HG03135 (cell line): ENCODE data around the gene SIK3.
"Not testable (repeated sequence)": the region's sequence is repeated elsewhere in the genome, so short reads cannot be mapped to it uniquely, and the experiment has no call there.

Source experiments
- ATAC-seq: cut with Tn5 transposase; IDR thresholded peaks from one replicate; pipeline ENCODE4 v1.9.1; 2021; ENCODE audit warnings: mild to moderate bottlenecking, moderate library complexity; ENCODE audit not compliant: unreplicated experiment

SIK3 gene

GRCh38 chr11:116847612-116848011, 250.6 kb downstream of the SIK3 start:
- no peak for ATAC-seq

- no peak for ATAC-seq
These were observed 253.5 kb downstream of the SIK3 start for GRCh38 chr11:116844722-116845121.

DNA sequence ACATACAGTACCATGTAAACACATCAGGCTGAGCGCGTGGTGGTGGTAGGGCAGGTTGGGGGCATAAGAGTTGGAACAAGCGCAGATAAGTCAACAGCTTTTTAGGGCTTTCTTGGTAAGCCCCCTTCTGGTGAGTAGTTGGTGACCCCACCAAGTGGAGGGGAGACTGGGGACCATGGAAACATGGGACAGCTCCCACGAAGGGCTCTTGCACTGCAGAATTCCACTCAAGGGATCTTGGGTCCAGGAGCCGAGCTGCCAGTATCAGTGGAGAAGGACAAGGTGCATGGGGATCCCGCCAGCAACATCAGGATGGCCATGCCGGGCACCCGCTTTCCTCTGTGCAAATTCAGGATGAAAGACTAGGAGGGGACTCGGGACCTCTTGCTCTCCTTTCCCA, 254.6 kb downstream of the SIK3 start:
- ATAC-seq = no peak

GRCh38 chr11:116842909-116843308, 255.3 kb downstream of the SIK3 start:
- no peak for ATAC-seq

- ATAC-seq = no peak
These were observed 256.1 kb downstream of the SIK3 start for GRCh38 chr11:116842117-116842516.

DNA sequence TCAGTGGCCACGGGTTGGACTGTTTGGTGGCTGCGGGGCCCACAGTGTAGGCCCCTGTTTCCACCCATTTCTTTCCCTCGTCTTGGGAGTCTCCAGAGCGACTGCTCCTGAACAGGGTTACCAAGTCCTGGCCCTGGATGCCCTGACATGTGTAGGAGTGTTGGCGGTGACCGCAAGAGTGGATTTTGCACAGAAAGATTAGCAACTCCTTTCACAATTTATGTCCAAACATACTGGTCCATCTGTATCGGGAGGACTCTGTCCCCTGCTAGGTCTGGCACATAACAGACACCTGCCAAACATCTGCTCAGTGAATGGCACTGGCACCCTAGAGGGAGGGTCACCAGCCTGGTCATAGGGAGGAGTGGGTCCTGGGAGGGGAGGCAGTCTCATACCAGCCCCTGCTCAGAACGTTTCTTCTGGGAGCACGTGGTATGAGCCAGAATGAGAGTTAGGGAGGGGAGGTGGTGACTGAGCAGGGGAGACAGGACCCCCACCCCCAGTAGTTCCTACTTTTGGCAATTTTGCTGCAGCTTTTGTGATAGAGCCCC, 257.4 kb downstream of the SIK3 start:
- no peak for ATAC-seq

- no peak for ATAC-seq
These were observed 257.9 kb downstream of the SIK3 start for GRCh38 chr11:116840224-116840745.

GRCh38 chr11:116838321-116839084, 259.7 kb downstream of the SIK3 start:
- no peak for ATAC-seq

- ATAC-seq = no peak
These were observed 260.8 kb downstream of the SIK3 start, which contains the start of gene APOA1 for GRCh38 chr11:116837231-116838091. APOA1 (minus strand) TSS chr11:116837622; CDS start chr11:116837387, 235 bp downstream.

DNA sequence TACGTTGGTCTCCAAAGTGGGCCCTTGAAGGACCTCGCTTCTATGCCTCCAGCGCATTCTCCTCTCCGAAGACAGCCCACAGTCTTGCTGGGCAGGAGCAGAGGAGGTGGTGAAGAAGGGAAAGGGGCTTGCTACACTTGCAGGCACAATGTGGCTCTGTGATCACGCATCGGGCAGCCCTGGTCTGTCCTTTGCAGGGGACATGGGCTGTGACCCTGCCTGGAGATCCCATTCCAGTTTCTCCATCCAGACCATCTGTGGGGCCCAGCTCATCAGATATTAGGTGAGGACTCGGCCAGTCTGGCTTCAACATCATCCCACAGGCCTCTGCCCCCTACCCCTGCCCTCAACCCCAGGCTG, 261.6 kb downstream of the SIK3 start:
- ATAC-seq = no peak

DNA sequence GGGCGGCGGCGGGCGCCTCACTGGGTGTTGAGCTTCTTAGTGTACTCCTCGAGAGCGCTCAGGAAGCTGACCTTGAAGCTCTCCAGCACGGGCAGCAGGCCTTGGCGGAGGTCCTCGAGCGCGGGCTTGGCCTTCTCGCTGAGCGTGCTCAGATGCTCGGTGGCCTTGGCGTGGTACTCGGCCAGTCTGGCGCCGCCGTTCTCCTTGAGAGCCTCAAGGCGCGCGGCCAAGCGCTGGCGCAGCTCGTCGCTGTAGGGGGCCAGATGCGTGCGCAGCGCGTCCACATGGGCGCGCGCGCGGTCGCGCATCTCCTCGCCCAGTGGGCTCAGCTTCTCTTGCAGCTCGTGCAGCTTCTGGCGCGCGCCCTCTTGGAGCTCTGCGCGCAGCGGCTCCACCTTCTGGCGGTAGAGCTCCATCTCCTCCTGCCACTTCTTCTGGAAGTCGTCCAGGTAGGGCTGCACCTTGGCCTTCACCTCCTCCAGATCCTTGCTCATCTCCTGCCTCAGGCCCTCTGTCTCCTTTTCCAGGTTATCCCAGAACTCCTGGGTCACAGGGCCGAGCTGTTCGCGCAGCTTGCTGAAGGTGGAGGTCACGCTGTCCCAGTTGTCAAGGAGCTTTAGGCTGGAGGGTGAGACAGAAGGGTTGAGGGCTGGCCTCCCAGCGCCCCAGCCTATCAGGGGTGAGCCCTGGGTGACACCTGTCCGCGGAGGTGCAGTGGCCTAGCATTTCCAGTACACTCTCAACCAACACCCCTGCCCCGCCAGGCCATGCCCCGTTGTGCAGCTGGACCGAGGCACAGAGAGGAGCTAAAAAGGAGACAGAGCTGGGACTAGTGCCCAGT, 262.2 kb downstream of the SIK3 start:
- ATAC-seq = peak; percentile 80

GRCh38 chr11:116835042-116835772, 263.0 kb downstream of the SIK3 start:
- ATAC-seq = peak; percentile 9

DNA sequence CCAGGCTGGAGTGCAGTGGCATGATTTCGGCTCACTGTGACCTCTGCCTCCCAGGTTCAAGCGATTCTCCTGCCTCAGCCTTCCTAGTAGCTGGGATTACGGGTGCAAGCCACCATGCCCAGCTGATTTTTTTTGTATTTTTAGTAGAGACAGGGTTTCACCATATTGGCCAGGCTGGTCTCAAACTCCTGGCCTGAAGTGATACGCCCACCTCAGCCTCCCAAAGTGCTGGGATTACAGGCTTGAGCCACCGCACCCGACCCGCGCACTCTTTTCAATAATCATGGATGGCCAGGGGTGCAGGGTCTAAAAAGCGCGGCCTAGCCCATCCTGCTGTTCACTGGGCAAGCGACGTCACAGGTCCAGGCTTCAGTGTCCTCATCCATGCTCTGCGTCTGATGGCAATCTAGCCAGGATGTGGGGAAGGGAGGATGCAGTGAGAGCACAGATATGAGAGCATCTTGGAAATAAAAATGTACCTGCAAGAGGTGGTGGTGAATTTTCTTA, 263.6 kb downstream of the SIK3 start:
- ATAC-seq = not testable (repeated sequence)

GRCh38 chr11:116833816-116834534, 264.3 kb downstream of the SIK3 start:
- no peak for ATAC-seq

GRCh38 chr11:116833491-116833815, 264.8 kb downstream of the SIK3 start:
- no peak for ATAC-seq

GRCh38 chr11:116832350-116833290, 265.6 kb downstream of the SIK3 start:
- no peak for ATAC-seq

- ATAC-seq = no peak
These were observed 266.4 kb downstream of the SIK3 start for GRCh38 chr11:116831790-116832349.
